Psoas muscle (tissue), 8 donors: ENCODE measurements around the gene PDLIM1. TPM values are rescaled to one million over a fixed set of nuclear protein-coding genes. Genes with fewer than 3 reads are reported as not detected.

Experiments
- ATAC-seq, 4 donors: fragments of 200-7000 bp; cut with Tn5 transposase; one replicate each; pipeline ENCODE4 v1.9.1; 2020; ENCODE audit warnings: moderate library complexity in 3 of 4, mild to moderate bottlenecking in 2 of 4
- DNase-seq, 2 donors: peaks; one replicate each; pipeline ENCODE4 v3.0.0-alpha.2; 2020
- H3K27ac ChIP-seq: fragments of 200-600 bp; one replicate; pipeline ENCODE4 v1.8.0; 2022
- H3K27me3 ChIP-seq, 3 donors: fragments of 200-600 bp in 1 of 3; one replicate each; pipeline versions ENCODE4 v1.6.1 to v1.8.0; 2013 to 2022; ENCODE audit warnings: low read length in 2 of 3, mild to moderate bottlenecking in 2 of 3, moderate library complexity in 1 of 3; ENCODE audit not compliant: insufficient read depth in 3 of 3
- H3K36me3 ChIP-seq, 2 donors: fragments of 200-600 bp in 1 of 2; one replicate each; pipeline versions ENCODE4 v1.6.1 to v1.8.0; 2013 to 2022; ENCODE audit warnings: low read depth in 1 of 2, mild to moderate bottlenecking in 1 of 2, moderate library complexity in 1 of 2; ENCODE audit not compliant: insufficient read depth in 1 of 2
- H3K4me1 ChIP-seq: fragments of 200-600 bp; one replicate; pipeline ENCODE4 v1.8.0; 2022
- H3K4me3 ChIP-seq: fragments of 200-600 bp; one replicate; pipeline ENCODE4 v1.8.0; 2022; ENCODE audit warnings: mild to moderate bottlenecking
- H3K9me3 ChIP-seq: fragments of 200-600 bp; one replicate; pipeline ENCODE4 v1.8.0; 2022
- WGBS, 3 donors: extraction: QIAGEN DNeasy Blood & Tissue Kit; methylation state at CpG; one replicate each; pipeline versions ENCODE4 v1.1.6 to v1.1.7; 2013; 5-methylcytosine and 5-hydroxymethylcytosine counted together
- intact Hi-C, 2 donors: fragments of 100-400 bp; cut with DNase I; formaldehyde crosslinking; loops; one replicate each; pipeline versions ENCODE4 v1.11.0 to v1.14.2; 2022
- polyA plus RNA-seq, 3 donors: library from polyadenylated mRNA; stranded (reverse); fragments of 200-250 nt; gene quantifications; one replicate each; pipeline ENCODE4 v1.2.3, GENCODE V29; 2013
- total RNA-seq, 4 donors: library from RNA; stranded (reverse); fragmentation: NEBNext Ultra II Directional in 2 of 4; extraction: Animal tissue kit (Norgen Biotek cat#: 25700) in 2 of 4; gene quantifications; one replicate each; pipeline versions ENCODE4 v1.2.1 to v1.2.4, GENCODE V29; 2021 to 2023
- TF ChIP-seq, protein P1 (sequence below): fragments of 200-600 bp; IDR thresholded peaks from one replicate; pipeline ENCODE4 v1.8.0; 2022; ENCODE audit warnings: antibody characterized with exemption
- donor health status: healthy with polysubstance abuse.
- donor health status: DM: no; HTN: no; CAD: no; lungs with moderate emphysema.
- donor health status: Bipolar disorder and iron deficiency.
- donor health status: healthy.
- donor health status: DM: yes; HTN: yes; CAD: no.
- donor health status: DM: no; HTN: no; CAD: no.
- donor health status: DM: no; HTN: no; CAD: no.
- donor health status: DM: yes; HTN: yes; CAD: no.

PDLIM1 gene
- total and polyA plus RNA-seq, 7 donors, result 97.3 to 504 (median 325) TPM

DNA sequence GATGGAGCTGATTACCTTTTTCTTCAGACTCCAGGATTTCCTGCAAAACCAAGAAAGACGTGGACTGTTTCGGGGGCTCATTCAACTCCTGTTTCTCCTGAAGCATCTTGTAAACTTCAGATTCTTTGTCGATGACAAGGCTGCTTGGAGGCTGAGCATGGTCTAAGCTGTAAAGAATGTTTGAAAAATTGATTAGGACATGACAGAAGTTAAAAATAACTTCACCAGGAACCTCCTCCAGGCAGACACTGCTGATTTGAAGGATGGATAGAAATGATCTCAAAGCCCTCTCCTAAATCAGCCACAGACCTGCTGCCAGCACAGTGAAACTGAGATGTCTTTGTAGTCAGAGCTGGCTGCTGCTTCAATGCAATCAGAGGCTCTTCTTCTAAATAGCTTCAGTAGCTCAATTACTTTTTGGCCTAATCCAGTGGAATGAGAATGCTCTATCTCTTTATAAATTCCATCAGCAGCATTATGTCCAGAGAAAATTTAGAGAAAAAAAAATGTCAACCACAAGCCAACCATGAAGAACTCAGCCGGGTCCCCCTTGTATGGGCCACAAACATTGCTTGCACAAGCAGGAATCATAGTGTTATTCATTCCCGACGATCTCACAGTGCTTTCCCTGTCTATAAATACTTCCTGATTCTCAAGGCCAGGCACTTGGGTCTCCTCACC lies 43.5 kb downstream of the PDLIM1 start:
- peak overlapping the region; percentile 59 for H3K27ac ChIP-seq
- H3K4me3 ChIP-seq, result no peak overlapping the region
- H3K27me3 ChIP-seq, result no peaks in the 10 kb centered on the region
- DNase-seq, result no peak
- WGBS, 3 donors, result 24 to 38% (median 32%) methylated on average over 6 of the region's 6 CpGs
- TF ChIP-seq, protein P1, sequence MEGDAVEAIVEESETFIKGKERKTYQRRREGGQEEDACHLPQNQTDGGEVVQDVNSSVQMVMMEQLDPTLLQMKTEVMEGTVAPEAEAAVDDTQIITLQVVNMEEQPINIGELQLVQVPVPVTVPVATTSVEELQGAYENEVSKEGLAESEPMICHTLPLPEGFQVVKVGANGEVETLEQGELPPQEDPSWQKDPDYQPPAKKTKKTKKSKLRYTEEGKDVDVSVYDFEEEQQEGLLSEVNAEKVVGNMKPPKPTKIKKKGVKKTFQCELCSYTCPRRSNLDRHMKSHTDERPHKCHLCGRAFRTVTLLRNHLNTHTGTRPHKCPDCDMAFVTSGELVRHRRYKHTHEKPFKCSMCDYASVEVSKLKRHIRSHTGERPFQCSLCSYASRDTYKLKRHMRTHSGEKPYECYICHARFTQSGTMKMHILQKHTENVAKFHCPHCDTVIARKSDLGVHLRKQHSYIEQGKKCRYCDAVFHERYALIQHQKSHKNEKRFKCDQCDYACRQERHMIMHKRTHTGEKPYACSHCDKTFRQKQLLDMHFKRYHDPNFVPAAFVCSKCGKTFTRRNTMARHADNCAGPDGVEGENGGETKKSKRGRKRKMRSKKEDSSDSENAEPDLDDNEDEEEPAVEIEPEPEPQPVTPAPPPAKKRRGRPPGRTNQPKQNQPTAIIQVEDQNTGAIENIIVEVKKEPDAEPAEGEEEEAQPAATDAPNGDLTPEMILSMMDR, result no peak
- peaks cover 0 to 41% of the 10 kb centered on the region in 2 donors for H3K36me3 ChIP-seq
- peak; percentile 57 to 66 (median 62) for ATAC-seq
- H3K9me3 ChIP-seq, result no peaks in the 10 kb centered on the region
- intact Hi-C loops, result loop anchor here (2.0 to 5.0 kb wide), 2 partner anchors 40 to 115 kb away; no protein-coding TSS in a partner anchor
- H3K4me1 ChIP-seq, result peaks cover 53% of the 10 kb centered on the region

DNA sequence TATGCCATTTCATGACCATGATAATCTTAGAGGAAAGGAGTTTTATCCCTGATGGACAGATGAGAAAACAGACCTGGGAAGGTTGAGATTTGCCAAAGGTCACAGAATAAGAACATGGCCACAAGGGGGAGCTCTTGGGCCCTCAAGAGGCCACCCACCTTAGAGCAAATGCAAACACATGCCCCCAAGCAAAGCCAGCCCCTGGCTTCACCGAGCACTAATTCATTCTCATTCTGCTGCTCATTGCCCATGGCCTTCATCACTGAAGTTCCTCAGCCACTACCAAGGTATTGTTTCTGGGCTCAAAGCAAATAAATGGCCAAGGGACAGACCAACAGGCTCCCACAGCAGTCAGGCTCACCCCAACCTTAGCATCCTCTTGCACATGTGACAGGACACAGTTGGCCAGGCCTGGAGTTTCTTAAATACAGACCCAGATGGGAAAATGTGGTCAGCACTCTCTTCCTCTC lies 44.2 kb downstream of the PDLIM1 start:
- Histone ChIP-seq H3K36me3 (peaks cover 0 to 39% of the 10 kb centered on the region in 2 donors), H3K4me1 (peaks cover 48% of the 10 kb centered on the region), H3K9me3 (no peaks in the 10 kb centered on the region), H3K4me3 (no peak overlapping the region), H3K27ac (peak overlapping the region; percentile 59), H3K27me3 (no peaks in the 10 kb centered on the region)
- whole genome bisulfite sequencing, 3 donors, result 0 to 16% (median 4%) methylated on average over 1 of the region's 1 CpG
- DNase-seq (peak; percentile 67 to 78), ATAC-seq (peak; percentile 60 to 70 (median 66))
- TF ChIP-seq, protein P1, result peak; percentile 82
- intact Hi-C loops, result loop anchor here (2.0 to 5.0 kb wide), 2 partner anchors 41 to 116 kb away; no protein-coding TSS in a partner anchor

GRCh38 chr10:95245425-95246055 lies 45.3 kb downstream of the PDLIM1 start:
- Histone ChIP-seq H3K4me3 (no peak overlapping the region), H3K4me1 (peaks cover 43% of the 10 kb centered on the region), H3K9me3 (no peaks in the 10 kb centered on the region), H3K27me3 (no peaks in the 10 kb centered on the region), H3K27ac (peak overlapping the region; percentile 23), H3K36me3 (peaks cover 0 to 43% of the 10 kb centered on the region in 2 donors)
- TF ChIP-seq, protein P1, result no peak
- intact Hi-C loops, result loop anchor here (2.0 to 5.0 kb wide), 2 partner anchors 42 to 117 kb away; no protein-coding TSS in a partner anchor
- DNase-seq, result no peak
- no peak for ATAC-seq
- 65 to 75% (median 70%) methylated on average over 6 of the region's 6 CpGs for WGBS, 3 donors

- Histone ChIP-seq H3K4me1 (peaks cover 29% of the 10 kb centered on the region), H3K9me3 (no peaks in the 10 kb centered on the region), H3K4me3 (no peak overlapping the region), H3K27ac (no peak overlapping the region), H3K27me3 (no peaks in the 10 kb centered on the region), H3K36me3 (peaks cover 0 to 52% of the 10 kb centered on the region in 2 donors)
- no peak for DNase-seq
- no peak for ATAC-seq
- 72 to 75% (median 72%) methylated on average over 2 of the region's 2 CpGs for WGBS, 3 donors
- TF ChIP-seq, protein P1, result no peak
- intact Hi-C loops, result no loop called here
These were observed 46.7 kb downstream of the PDLIM1 start for GRCh38 chr10:95244152-95244551.
